B cell (primary cell): ENCODE data around the gene CD52. TPM values are rescaled to one million over a fixed set of nuclear protein-coding genes. Genes with fewer than 3 reads are reported as not detected.
A peak's percentile ranks its signal among the peaks of the same experiment; 100 is the strongest.

Source experiments
- ATAC-seq: fragments of 200-7000 bp; cut with Tn5 transposase; one replicate; pipeline ENCODE4 v1.10.0; 2021; ENCODE audit warnings: low read depth, mild to moderate bottlenecking, moderate number of reproducible peaks, moderate library complexity
- CTCF ChIA-PET: fragments of 350-600 bp; sonication (Branson Sonifier 250); formaldehyde crosslinking; loops from one replicate; lab custom pipeline; 2021; ENCODE audit warnings: antibody characterized with exemption, inconsistent platforms; lab: Charles Lee
- POLR2A ChIA-PET: fragments of 350-600 bp; sonication (Branson Sonifier 250); formaldehyde crosslinking; loops from one replicate; lab custom pipeline; 2021; ENCODE audit warnings: antibody characterized with exemption; lab: Charles Lee
- DNase-seq: peaks from one replicate; pipeline ENCODE4 v3.0.0; 2013
- H2AFZ ChIP-seq: 2 replicates; pipeline ENCODE4 v1.6.1; 2012; ENCODE audit warnings: mild to moderate bottlenecking, low read depth, low read length; ENCODE audit not compliant: insufficient read depth, poor library complexity, severe bottlenecking
- H3K27ac ChIP-seq, 2 donors: 1 replicate in 1 of 2; 2 replicates in 1 of 2; pipeline ENCODE4 v1.5.1; 2012 to 2013; ENCODE audit warnings: low read length in 2 of 2, mild to moderate bottlenecking in 2 of 2, moderate library complexity in 1 of 2
- H3K27me3 ChIP-seq, 4 experiments: fragments of 200-600 bp in 1 of 4; sonication (generic) in 1 of 4; replicated peaks in 1 of 4; 1 replicate in 2 of 4; 2 replicates in 2 of 4; pipeline versions ENCODE4 v1.6.1 to v1.7.0; 2013 to 2016; ENCODE audit warnings: low read length in 3 of 4, mild to moderate bottlenecking in 2 of 4, mixed read lengths in 1 of 4, moderate library complexity in 1 of 4; ENCODE audit not compliant: insufficient read depth in 4 of 4, control insufficient read depth in 3 of 4; ENCODE audit errors: control extremely low read depth in 1 of 4
- H3K36me3 ChIP-seq, 2 experiments: replicated peaks in 1 of 2; 1 replicate in 1 of 2; 2 replicates in 1 of 2; pipeline versions ENCODE4 v1.6.1 to v1.7.1; 2013; ENCODE audit warnings: low read length in 1 of 2; ENCODE audit not compliant: insufficient read depth in 2 of 2, control insufficient read depth in 1 of 2; ENCODE audit errors: control extremely low read depth in 1 of 2, extremely low read depth in 1 of 2
- H3K4me1 ChIP-seq, 2 donors: fragments of 200-600 bp in 1 of 2; sonication (generic) in 1 of 2; 1 replicate in 1 of 2; 2 replicates in 1 of 2; pipeline versions ENCODE4 v1.5.1 to v1.6.1; 2013 to 2017; ENCODE audit warnings: low read length in 2 of 2; ENCODE audit not compliant: control insufficient read depth in 2 of 2, insufficient read depth in 2 of 2
- H3K4me2 ChIP-seq: replicated peaks from 2 replicates; pipeline ENCODE3; 2012; ENCODE audit warnings: mild to moderate bottlenecking, low read depth, low read length; ENCODE audit not compliant: poor library complexity, severe bottlenecking
- H3K4me3 ChIP-seq, 5 experiments: fragments of 200-600 bp in 1 of 5; sonication (generic) in 1 of 5; 1 replicate in 3 of 5; 2 replicates in 2 of 5; pipeline versions ENCODE4 v1.5.1 to v1.7.0; 2011 to 2016; ENCODE audit warnings: low read length in 4 of 5, mild to moderate bottlenecking in 4 of 5, low read depth in 2 of 5, control low read depth in 1 of 5, moderate library complexity in 1 of 5; ENCODE audit not compliant: insufficient read depth in 1 of 5; ENCODE audit errors: control extremely low read depth in 1 of 5, extremely low read depth in 1 of 5
- H3K79me2 ChIP-seq: fragments of 200-600 bp; sonication (generic); one replicate; pipeline ENCODE4 v1.6.0; 2016; ENCODE audit warnings: low read length; ENCODE audit not compliant: control insufficient read depth, insufficient read depth
- H3K9ac ChIP-seq: fragments of 200-600 bp; sonication (generic); 2 replicates; pipeline ENCODE4 v1.6.1; 2017; ENCODE audit warnings: mild to moderate bottlenecking, low read length, moderate library complexity
- H3K9me3 ChIP-seq, 3 donors: one replicate each; pipeline versions ENCODE4 v1.6.1 to v1.7.1; 2013; ENCODE audit warnings: low read length in 2 of 3; ENCODE audit not compliant: control insufficient read depth in 2 of 3, insufficient read depth in 1 of 3; ENCODE audit errors: control extremely low read depth in 1 of 3
- H4K20me1 ChIP-seq: 2 replicates; pipeline ENCODE4 v1.6.0; 2012; ENCODE audit warnings: mild to moderate bottlenecking, low read length; ENCODE audit not compliant: insufficient read depth, control insufficient read depth, poor library complexity, severe bottlenecking
- H3K27ac Mint-ChIP-seq: one replicate; pipeline ENCODE4 v1.8.0; 2021; ENCODE audit warnings: mixed read lengths
- H3K27me3 Mint-ChIP-seq: one replicate; pipeline ENCODE4 v1.8.0; 2021; ENCODE audit warnings: mixed read lengths
- H3K4me1 Mint-ChIP-seq: one replicate; pipeline ENCODE4 v1.8.0; 2021; ENCODE audit warnings: mixed read lengths
- H3K4me3 Mint-ChIP-seq: one replicate; pipeline ENCODE4 v1.8.0; 2021; ENCODE audit warnings: mixed read lengths
- H3K9me3 Mint-ChIP-seq: one replicate; pipeline ENCODE4 v1.8.0; 2022; ENCODE audit warnings: mixed read lengths; ENCODE audit not compliant: insufficient read depth
- EZH2 ChIP-seq: IDR thresholded peaks from 2 replicates; pipeline ENCODE4 v1.6.1; 2012; ENCODE audit warnings: borderline replicate concordance, low read depth, mild to moderate bottlenecking, moderate library complexity, low read length; ENCODE audit not compliant: insufficient read depth, poor library complexity, severe bottlenecking
- WGBS: methylation state at CpG from one replicate; pipeline ENCODE4 v1.1.5; 2013; ENCODE audit warnings: missing lambda C conversion rate; ENCODE audit not compliant: insufficient coverage; 5-methylcytosine and 5-hydroxymethylcytosine counted together
- intact Hi-C: fragments of 100-400 bp; cut with micrococcal nuclease; formaldehyde crosslinking; loops from one replicate; pipeline ENCODE4 v1.10.0; 2022
- polyA plus RNA-seq: library from polyadenylated mRNA; depleted of rRNA; stranded (reverse); fragments of >200 nt; gene quantifications from 2 replicates; pipeline ENCODE4 v1.2.3, GENCODE V29; 2012
- total RNA-seq, 2 donors: library from RNA; stranded (reverse); fragments of 120-200 nt in 1 of 2; gene quantifications; 1 replicate in 1 of 2; 2 replicates in 1 of 2; pipeline versions ENCODE4 v1.2.3 to v1.2.4, GENCODE V29; 2013 to 2022
- TF ChIP-seq, protein P1 (sequence below): fragments of 200-600 bp; IDR thresholded peaks from one replicate; pipeline ENCODE4 v1.8.0; 2022; ENCODE audit warnings: antibody characterized with exemption, mild to moderate bottlenecking

Gene CD52
- total and polyA plus RNA-seq, 2 donors (not counting 1 experiment from before 2014, with no cell fraction given) = 1,116 to 1,597 TPM

DNA sequence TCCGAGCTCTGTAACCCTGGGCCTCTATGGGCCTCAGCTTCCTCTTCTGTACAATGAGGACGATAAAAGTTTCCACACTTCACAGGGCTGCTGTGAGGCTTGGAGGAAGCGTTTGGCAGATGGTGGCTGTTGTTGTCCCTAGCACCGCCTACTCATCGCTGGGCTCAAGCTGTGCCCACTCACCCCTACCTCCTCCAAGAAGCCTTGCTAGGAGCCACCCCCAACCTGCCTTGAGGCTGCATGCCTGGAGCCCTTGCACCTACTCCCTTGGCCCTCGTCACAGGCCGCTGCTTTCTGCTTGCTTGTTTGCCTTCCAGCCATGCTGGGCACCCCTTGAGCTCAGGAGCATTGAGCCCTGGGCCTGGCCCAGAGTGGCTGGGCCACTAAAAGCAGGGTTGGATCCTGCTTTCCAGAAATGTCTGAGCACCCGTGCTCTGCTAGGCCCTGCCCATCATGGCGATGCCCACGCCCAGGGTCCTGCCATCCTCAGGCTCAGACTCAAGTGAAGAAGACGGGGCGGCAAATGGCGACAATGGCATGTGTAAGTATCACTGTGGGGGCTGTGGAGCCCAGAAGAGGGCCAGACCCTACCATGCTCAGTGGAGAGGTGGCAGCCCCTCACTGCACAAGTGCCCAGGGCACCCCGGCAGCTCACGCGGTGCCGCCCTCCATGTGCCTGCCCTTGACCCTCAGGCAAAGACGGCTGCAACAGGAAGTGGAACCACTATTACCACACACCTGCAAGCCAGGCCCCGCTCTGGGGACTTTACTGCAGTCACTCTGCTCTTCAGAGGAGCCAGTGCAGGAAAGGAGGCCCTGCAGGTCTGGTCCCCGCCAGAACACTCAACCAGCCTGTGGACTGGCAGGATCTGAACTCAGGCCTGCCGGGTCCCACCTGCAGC is 28.3 kb upstream of the CD52 start:
- H3K79me2 ChIP-seq = peaks cover 23% of the 10 kb centered on the region
- peak overlapping the region; percentile 86 for H3K4me3 Mint-ChIP-seq
- peaks cover 89 to 95% of the 10 kb centered on the region in 2 donors for H3K4me1 ChIP-seq
- no peak overlapping the region for H2AFZ ChIP-seq
- ChIA-PET CTCF (interaction anchor here (1.2 to 26.4 kb wide), 12 partner anchors 8 to 170 kb away, joined by 3 to 1400 read pairs (median 5); partner anchors contain the start of genes CD52, CEP85, SH3BGRL3 and UBXN11), POLR2A (interaction anchor here (0.6 to 21.9 kb wide), 15 partner anchors 8 to 142 kb away, joined by 3 to 1239 read pairs (median 4); partner anchors contain the start of genes CD52, DHDDS, SH3BGRL3 and UBXN11)
- no peaks in the 10 kb centered on the region for H3K27me3 ChIP-seq
- peak overlapping the region; percentile 65 for H3K4me2 ChIP-seq
- H4K20me1 ChIP-seq = no peaks in the 10 kb centered on the region
- intact Hi-C loops = loop anchor here (1.0 to 10.0 kb wide), 9 partner anchors 9 to 1885 kb away; partner anchors contain the start of genes CD52, CEP85, HMGN2 and PTAFR
- ATAC-seq (peak; percentile 58), DNase-seq (peak; percentile 92)
- H3K36me3 ChIP-seq = no peaks in the 10 kb centered on the region
- H3K27me3 Mint-ChIP-seq = no peaks in the 10 kb centered on the region
- 11% methylated on average over 20 of the region's 21 CpGs for WGBS
- TF ChIP-seq, protein P1, sequence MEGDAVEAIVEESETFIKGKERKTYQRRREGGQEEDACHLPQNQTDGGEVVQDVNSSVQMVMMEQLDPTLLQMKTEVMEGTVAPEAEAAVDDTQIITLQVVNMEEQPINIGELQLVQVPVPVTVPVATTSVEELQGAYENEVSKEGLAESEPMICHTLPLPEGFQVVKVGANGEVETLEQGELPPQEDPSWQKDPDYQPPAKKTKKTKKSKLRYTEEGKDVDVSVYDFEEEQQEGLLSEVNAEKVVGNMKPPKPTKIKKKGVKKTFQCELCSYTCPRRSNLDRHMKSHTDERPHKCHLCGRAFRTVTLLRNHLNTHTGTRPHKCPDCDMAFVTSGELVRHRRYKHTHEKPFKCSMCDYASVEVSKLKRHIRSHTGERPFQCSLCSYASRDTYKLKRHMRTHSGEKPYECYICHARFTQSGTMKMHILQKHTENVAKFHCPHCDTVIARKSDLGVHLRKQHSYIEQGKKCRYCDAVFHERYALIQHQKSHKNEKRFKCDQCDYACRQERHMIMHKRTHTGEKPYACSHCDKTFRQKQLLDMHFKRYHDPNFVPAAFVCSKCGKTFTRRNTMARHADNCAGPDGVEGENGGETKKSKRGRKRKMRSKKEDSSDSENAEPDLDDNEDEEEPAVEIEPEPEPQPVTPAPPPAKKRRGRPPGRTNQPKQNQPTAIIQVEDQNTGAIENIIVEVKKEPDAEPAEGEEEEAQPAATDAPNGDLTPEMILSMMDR = no peak
- no peak for TF ChIP-seq EZH2
- peak overlapping the region; percentile 93 to 96 for H3K27ac ChIP-seq
- H3K9me3 Mint-ChIP-seq = no peaks in the 10 kb centered on the region
- peak overlapping the region; percentile 21 for H3K9ac ChIP-seq
- H3K9me3 ChIP-seq = no peaks in the 10 kb centered on the region
- H3K4me1 Mint-ChIP-seq = peaks cover 89% of the 10 kb centered on the region
- peak overlapping the region in 1 of 5 experiments; percentile 39 for H3K4me3 ChIP-seq
- peak overlapping the region; percentile 97 for H3K27ac Mint-ChIP-seq
